Thyroid gland (tissue), 4 donors: ENCODE results near the gene COL7A1. TPM values are rescaled to one million over a fixed set of nuclear protein-coding genes. Genes with fewer than 3 reads are reported as not detected.

Source experiments
- DNase-seq, 2 donors: peaks; one replicate each; pipeline ENCODE4 v3.0.0-alpha.2; 2019
- H3K27ac ChIP-seq, 3 donors: fragments of 200-600 bp; sonication (generic); 1 replicate in 2 of 3; 2 replicates in 1 of 3; pipeline ENCODE4 v1.5.1; 2016 to 2019; ENCODE audit warnings: mild to moderate bottlenecking in 1 of 3, moderate library complexity in 1 of 3
- H3K27me3 ChIP-seq: fragments of 200-600 bp; sonication (generic); one replicate; pipeline ENCODE4 v1.5.1; 2019
- H3K36me3 ChIP-seq, 2 donors: fragments of 200-600 bp; sonication (generic); one replicate each; pipeline ENCODE4 v1.5.1; 2016 to 2019
- H3K4me1 ChIP-seq, 2 donors: fragments of 200-600 bp; sonication (generic); one replicate each; pipeline ENCODE4 v1.5.1; 2017 to 2019
- H3K4me3 ChIP-seq, 3 donors: fragments of 200-600 bp; sonication (generic); replicated peaks in 1 of 3; 1 replicate in 2 of 3; 2 replicates in 1 of 3; pipeline ENCODE4 v1.5.1; 2016; ENCODE audit warnings: mild to moderate bottlenecking in 1 of 3
- H3K9me3 ChIP-seq: fragments of 200-600 bp; sonication (generic); one replicate; pipeline ENCODE4 v1.5.1; 2017
- POLR2A ChIP-seq, 2 donors: fragments of 450-650 bp; IDR thresholded peaks; one replicate each; pipeline ENCODE4 v1.6.1; 2017; ENCODE audit warnings: antibody characterized with exemption in 2 of 2, mild to moderate bottlenecking in 2 of 2, moderate library complexity in 1 of 2
- WGBS, 2 donors: methylation state at CpG; one replicate each; pipeline ENCODE4 v1.1.5; 2017; 5-methylcytosine and 5-hydroxymethylcytosine counted together
- intact Hi-C: fragments of 100-400 bp; cut with DNase I; formaldehyde crosslinking; loops from one replicate; pipeline ENCODE4 v1.15.1; 2023
- total RNA-seq, 4 donors: library from RNA; depleted of rRNA; stranded (reverse); fragments of >200 nt; gene quantifications; one replicate each; pipeline ENCODE4 v1.2.3, GENCODE V29; 2016
- TF ChIP-seq, protein P1 (sequence below), 6 experiments: fragments of 200-600 bp in 3 of 6; fragments of 450-650 bp in 3 of 6; sonication (generic) in 3 of 6; IDR thresholded peaks; one replicate each; pipeline ENCODE4 v1.5.1; 2016 to 2019; ENCODE audit warnings: antibody characterized with exemption in 6 of 6, mild to moderate bottlenecking in 2 of 6, inconsistent platforms in 1 of 6, moderate library complexity in 1 of 6

The COL7A1 gene
- total RNA-seq, 4 donors from 2014 or later: 0.34 to 1.0 (median 0.80) TPM

DNA sequence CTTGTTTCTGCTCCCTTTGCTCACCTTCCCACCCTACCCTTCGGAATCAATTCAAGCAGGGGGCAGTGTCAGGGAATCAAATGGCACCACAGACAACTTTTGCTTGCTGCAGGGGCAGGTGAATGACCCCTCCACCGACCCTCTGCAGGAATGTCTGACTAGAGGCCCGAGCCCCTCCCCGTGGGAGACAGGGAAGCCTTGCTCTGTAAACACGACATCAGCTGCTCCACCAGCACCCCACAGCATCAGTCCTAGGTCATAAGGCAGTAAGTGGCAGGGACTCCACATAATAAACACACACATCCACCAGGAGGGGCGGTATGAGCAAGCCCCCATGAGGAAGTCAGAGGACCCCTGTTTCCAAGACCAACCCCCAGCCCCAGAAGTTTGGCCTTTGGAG, 42.2 kb upstream of the COL7A1 start:
- TF ChIP-seq, protein P1, sequence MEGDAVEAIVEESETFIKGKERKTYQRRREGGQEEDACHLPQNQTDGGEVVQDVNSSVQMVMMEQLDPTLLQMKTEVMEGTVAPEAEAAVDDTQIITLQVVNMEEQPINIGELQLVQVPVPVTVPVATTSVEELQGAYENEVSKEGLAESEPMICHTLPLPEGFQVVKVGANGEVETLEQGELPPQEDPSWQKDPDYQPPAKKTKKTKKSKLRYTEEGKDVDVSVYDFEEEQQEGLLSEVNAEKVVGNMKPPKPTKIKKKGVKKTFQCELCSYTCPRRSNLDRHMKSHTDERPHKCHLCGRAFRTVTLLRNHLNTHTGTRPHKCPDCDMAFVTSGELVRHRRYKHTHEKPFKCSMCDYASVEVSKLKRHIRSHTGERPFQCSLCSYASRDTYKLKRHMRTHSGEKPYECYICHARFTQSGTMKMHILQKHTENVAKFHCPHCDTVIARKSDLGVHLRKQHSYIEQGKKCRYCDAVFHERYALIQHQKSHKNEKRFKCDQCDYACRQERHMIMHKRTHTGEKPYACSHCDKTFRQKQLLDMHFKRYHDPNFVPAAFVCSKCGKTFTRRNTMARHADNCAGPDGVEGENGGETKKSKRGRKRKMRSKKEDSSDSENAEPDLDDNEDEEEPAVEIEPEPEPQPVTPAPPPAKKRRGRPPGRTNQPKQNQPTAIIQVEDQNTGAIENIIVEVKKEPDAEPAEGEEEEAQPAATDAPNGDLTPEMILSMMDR (IDR thresholded peaks at IDR 0.05): no peak
- no peak for TF ChIP-seq POLR2A (IDR thresholded peaks at IDR 0.05)
- intact Hi-C loops: no loop called here
- Histone ChIP-seq H3K9me3 (no peaks in the 10 kb centered on the region), H3K4me3 (no peak overlapping the region), H3K27ac (no peak overlapping the region), H3K4me1 (peaks cover 8 to 15% of the 10 kb centered on the region in 2 donors), H3K36me3 (peaks cover 0 to 6% of the 10 kb centered on the region in 2 donors), H3K27me3 (no peaks in the 10 kb centered on the region)
- DNase-seq: no peak
- 64 to 82% methylated on average over 6 of the region's 6 CpGs for WGBS, 2 donors

DNA sequence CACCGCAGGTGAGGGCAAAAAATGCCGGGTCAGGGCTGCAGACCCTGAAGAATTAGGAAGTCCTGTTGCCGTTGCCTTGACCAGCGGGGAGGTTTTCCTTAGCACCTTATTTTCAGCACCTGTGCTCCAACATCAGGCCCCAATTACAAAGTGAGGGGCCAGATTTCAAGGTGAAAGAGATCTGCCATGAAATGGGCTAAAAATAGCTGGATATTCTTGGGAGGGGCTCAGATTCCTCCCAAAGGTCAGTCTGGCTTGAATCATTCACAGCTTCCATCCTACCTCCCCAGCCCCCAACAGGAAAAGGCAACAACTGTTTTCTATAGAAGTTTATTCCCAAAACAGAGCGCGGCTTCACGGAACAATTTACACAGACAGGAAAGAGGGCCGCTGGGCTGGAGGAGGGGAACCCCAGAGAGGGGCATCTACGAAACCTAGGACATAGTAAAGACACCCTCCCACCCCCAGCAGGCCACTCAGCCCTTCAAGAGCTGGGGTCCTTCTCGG, 41.1 kb upstream of the COL7A1 start:
- Histone ChIP-seq H3K4me3 (peak overlapping the region; percentile 52 to 83 (median 78)), H3K27me3 (no peaks in the 10 kb centered on the region), H3K36me3 (peaks cover 0 to 7% of the 10 kb centered on the region in 2 donors), H3K4me1 (peaks cover 8 to 15% of the 10 kb centered on the region in 2 donors), H3K27ac (no peak overlapping the region), H3K9me3 (no peaks in the 10 kb centered on the region)
- DNase-seq: no peak
- 50 to 60% methylated on average over 10 of the region's 10 CpGs for WGBS, 2 donors
- TF ChIP-seq, protein P1 (IDR thresholded peaks at IDR 0.05): no peak
- no peak for TF ChIP-seq POLR2A (IDR thresholded peaks at IDR 0.05)
- intact Hi-C loops: no loop called here

DNA sequence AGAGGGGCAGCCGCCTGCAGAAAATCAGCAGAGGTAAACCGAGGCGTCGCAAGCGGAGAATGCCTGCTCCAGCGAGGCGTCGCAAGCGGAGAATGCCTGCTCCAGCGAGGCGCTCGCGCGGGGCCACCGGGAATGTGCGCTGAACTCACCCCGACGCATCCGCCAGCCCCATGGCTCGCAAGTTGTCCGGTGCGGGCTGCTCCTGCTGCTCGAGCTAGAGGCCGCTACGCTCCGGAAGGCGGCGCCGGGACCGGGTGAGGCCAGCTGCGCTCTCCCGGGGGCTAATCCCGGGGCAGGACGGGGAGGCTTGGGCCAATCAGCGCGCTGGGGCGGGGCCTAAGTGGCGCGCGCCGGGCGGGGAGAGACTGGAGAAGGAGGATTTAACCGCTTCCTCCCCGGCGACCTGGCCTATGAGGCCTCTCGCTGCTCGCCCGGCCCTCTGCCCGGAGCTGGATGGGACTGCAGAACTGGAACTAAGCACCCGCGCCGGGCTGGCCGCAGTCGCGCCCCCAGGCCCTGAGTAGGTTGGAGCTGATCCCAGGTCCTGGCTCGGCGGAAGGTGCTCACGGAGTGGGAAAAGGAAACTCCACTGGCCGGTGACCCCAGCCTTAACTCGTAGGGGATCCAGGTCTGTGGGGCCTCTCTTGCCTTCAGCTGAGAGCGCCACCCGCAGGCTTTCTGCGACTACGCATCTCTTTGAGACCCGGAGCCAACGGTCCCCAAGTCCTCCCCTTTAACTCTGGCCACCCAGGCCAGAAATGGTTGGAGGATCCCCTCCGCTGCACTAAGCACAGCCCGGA, 40.3 kb upstream of the COL7A1 start, which contains the start of gene SLC26A6:
SLC26A6 (minus strand) TSS at position 240 of the 800 bp plus-strand sequence; CDS start at position 172, 68 bp downstream.
- peak within 1 kb of the TSS; percentile 52 to 83 (median 78) for H3K4me3 ChIP-seq
- 1% methylated on average over 20 to 26 of the region's 68 CpGs for WGBS, 2 donors
- peak; percentile 96 to 97 for DNase-seq
- peaks cover 0 to 10% of the 10 kb centered on the region in 2 donors for H3K36me3 ChIP-seq
- no peaks in the 10 kb centered on the region for H3K9me3 ChIP-seq
- H3K4me1 ChIP-seq: peaks cover 8 to 15% of the 10 kb centered on the region in 2 donors
- no peaks in the 10 kb centered on the region for H3K27me3 ChIP-seq
- TF ChIP-seq, protein P1 (IDR thresholded peaks at IDR 0.05): peak in 5 of 6 experiments; percentile 1 to 47 (median 23)
- TF ChIP-seq POLR2A (IDR thresholded peaks at IDR 0.05): peak in 1 of 2 donors; percentile 70
- H3K27ac ChIP-seq: peak within 1 kb of the TSS in 2 of 3 donors; percentile 58 to 67
- intact Hi-C loops: no loop called here

DNA sequence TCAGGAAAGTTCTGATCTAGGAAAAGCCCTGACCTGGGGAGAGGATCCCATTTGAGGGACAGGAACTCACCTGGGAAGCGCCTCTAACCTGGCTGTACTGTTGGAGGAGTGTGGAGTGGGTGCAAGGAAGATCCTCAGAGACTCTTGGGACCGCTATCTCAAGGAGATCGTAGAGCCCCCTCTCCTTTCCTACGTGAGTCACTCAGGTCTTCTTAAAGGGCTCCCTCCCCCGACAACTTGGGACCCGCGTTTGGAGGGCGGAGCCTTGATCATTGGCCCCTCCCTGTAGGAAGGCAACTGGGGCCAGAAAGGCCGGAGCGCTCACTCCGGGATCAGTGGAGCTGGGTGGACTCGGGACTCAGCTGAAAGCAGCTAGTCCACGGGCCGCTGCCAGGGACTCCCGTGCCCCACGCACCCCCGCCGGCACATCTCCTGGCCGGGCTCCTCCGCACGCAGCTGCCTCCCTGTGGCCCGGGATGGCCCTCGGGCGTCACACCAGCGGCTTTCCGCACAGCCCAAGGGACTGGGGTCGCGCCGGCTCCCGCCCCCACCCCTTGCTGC, 39.6 kb upstream of the COL7A1 start:
- H3K4me3 ChIP-seq: peak overlapping the region; percentile 47 to 83 (median 78)
- H3K36me3 ChIP-seq: peaks cover 0 to 10% of the 10 kb centered on the region in 2 donors
- DNase-seq: peak; percentile 51 to 58
- no peaks in the 10 kb centered on the region for H3K9me3 ChIP-seq
- intact Hi-C loops: no loop called here
- no peak for TF ChIP-seq POLR2A (IDR thresholded peaks at IDR 0.05)
- TF ChIP-seq, protein P1 (IDR thresholded peaks at IDR 0.05): no peak
- WGBS, 2 donors: 3 to 6% methylated on average over 16 to 30 of the region's 30 CpGs
- H3K27me3 ChIP-seq: no peaks in the 10 kb centered on the region
- peaks cover 8 to 15% of the 10 kb centered on the region in 2 donors for H3K4me1 ChIP-seq
- peak overlapping the region in 2 of 3 donors; percentile 47 to 56 for H3K27ac ChIP-seq
